H1 (cell line): Measurements from ENCODE around the gene CRADD. TPM values are rescaled to one million over a fixed set of nuclear protein-coding genes. Genes with fewer than 3 reads are reported as not detected.

Experiments
- CTCF ChIA-PET: fragments of 300-600 bp; sonication (Branson Sonifier 250); formaldehyde crosslinking; loops from one replicate; lab custom pipeline; 2021; ENCODE audit not compliant: partially characterized antibody; lab: Charles Lee
- POLR2A ChIA-PET: fragments of 300-600 bp; sonication (Branson Sonifier 250); formaldehyde crosslinking; loops from one replicate; lab custom pipeline; 2021; ENCODE audit warnings: inconsistent platforms; ENCODE audit not compliant: partially characterized antibody; lab: Charles Lee
- DNase-seq, 2 experiments: peaks; one replicate each; pipeline versions ENCODE4 v3.0.0 to v3.0.0-alpha.2; 2010 to 2022; ENCODE audit warnings: low spot score in 2 of 2, low read depth in 1 of 2, mixed read lengths in 1 of 2
- FAIRE-seq: peaks from 2 replicates; lab custom pipeline; 2011; peaks lifted over from hg19 to GRCh38; lab: Jason Lieb, UNC
- H2AFZ ChIP-seq: 2 replicates; pipeline ENCODE4 v1.8.1; 2012; ENCODE audit warnings: low read length, inconsistent platforms
- H2AK5ac ChIP-seq: 2 replicates; pipeline ENCODE4 v1.6.1; 2013; ENCODE audit warnings: low read depth, low read length
- H2BK120ac ChIP-seq: replicated peaks from 2 replicates; pipeline ENCODE3; 2013; ENCODE audit warnings: low read depth, low read length, inconsistent platforms
- H2BK12ac ChIP-seq: 2 replicates; pipeline ENCODE4 v1.6.1; 2013; ENCODE audit warnings: low read depth, low read length
- H2BK15ac ChIP-seq: 2 replicates; pipeline ENCODE4 v1.6.1; 2013; ENCODE audit warnings: low read length
- H2BK20ac ChIP-seq: 2 replicates; pipeline ENCODE4 v1.6.1; 2013; ENCODE audit warnings: low read length
- H2BK5ac ChIP-seq: 2 replicates; pipeline ENCODE4 v1.6.1; 2013; ENCODE audit warnings: low read depth, low read length
- H3K14ac ChIP-seq: 2 replicates; pipeline ENCODE4 v1.6.1; 2013; ENCODE audit warnings: inconsistent platforms; ENCODE audit not compliant: insufficient read length
- H3K18ac ChIP-seq: 2 replicates; pipeline ENCODE4 v1.6.1; 2013; ENCODE audit warnings: low read length; ENCODE audit errors: extremely low read depth
- H3K23ac ChIP-seq: 2 replicates; pipeline ENCODE4 v1.6.1; 2013; ENCODE audit warnings: inconsistent platforms; ENCODE audit not compliant: insufficient read length
- H3K23me2 ChIP-seq: 2 replicates; pipeline ENCODE4 v1.6.1; 2013; ENCODE audit warnings: low read depth, low read length
- H3K27ac ChIP-seq: 2 replicates; pipeline ENCODE4 v1.6.1; 2011; ENCODE audit warnings: low read depth, low read length, inconsistent platforms
- H3K27me3 ChIP-seq, 4 experiments: replicated peaks in 1 of 4; 1 replicate in 1 of 4; 2 replicates in 3 of 4; pipeline versions ENCODE4 v1.6.1 to v1.8.1; 2011 to 2013; ENCODE audit warnings: low read length in 3 of 4, mild to moderate bottlenecking in 3 of 4, inconsistent platforms in 2 of 4, mixed read lengths in 2 of 4, moderate library complexity in 1 of 4; ENCODE audit not compliant: control insufficient read depth in 3 of 4, insufficient read depth in 3 of 4; ENCODE audit errors: extremely low read depth in 1 of 4
- H3K36me3 ChIP-seq, 4 experiments: 2 replicates each; pipeline versions ENCODE4 v1.6.1 to v1.8.1; 2011 to 2013; ENCODE audit warnings: mild to moderate bottlenecking in 4 of 4, low read length in 3 of 4, moderate library complexity in 2 of 4, control low read depth in 1 of 4, inconsistent platforms in 1 of 4; ENCODE audit not compliant: insufficient read depth in 4 of 4, control insufficient read depth in 2 of 4
- H3K4ac ChIP-seq: replicated peaks from 2 replicates; pipeline ENCODE3; 2013; ENCODE audit warnings: low read length, low read depth, mixed read lengths, inconsistent platforms; ENCODE audit not compliant: insufficient read length
- H3K4me1 ChIP-seq, 4 experiments: replicated peaks in 1 of 4; 1 replicate in 1 of 4; 2 replicates in 3 of 4; pipeline versions ENCODE4 v1.6.1 to v1.8.1; 2011 to 2013; ENCODE audit warnings: low read length in 3 of 4, inconsistent platforms in 2 of 4, mixed read lengths in 1 of 4; ENCODE audit not compliant: insufficient read depth in 4 of 4, control insufficient read depth in 3 of 4
- H3K4me2 ChIP-seq, 2 experiments: 2 replicates each; pipeline versions ENCODE4 v1.6.1 to v1.8.1; 2011 to 2013; ENCODE audit warnings: low read depth in 2 of 2, low read length in 2 of 2, control low read depth in 1 of 2, inconsistent platforms in 1 of 2, mild to moderate bottlenecking in 1 of 2; ENCODE audit not compliant: insufficient read depth in 1 of 2
- H3K4me3 ChIP-seq, 4 experiments: fragments of 200-600, 300-600 bp in 1 of 4; sonication (generic), shearing (Covaris generic), sonication (Bioruptor Twin) in 1 of 4; 2 replicates each; pipeline versions ENCODE4 v1.5.1 to v1.8.1; 2011 to 2016; ENCODE audit warnings: low read length in 4 of 4, low read depth in 3 of 4, control low read depth in 2 of 4, inconsistent platforms in 2 of 4, mild to moderate bottlenecking in 2 of 4, mixed read lengths in 1 of 4, moderate library complexity in 1 of 4; ENCODE audit not compliant: insufficient read depth in 2 of 4; ENCODE audit errors: extremely low read depth in 1 of 4
- H3K56ac ChIP-seq: replicated peaks from 2 replicates; pipeline ENCODE3; 2013; ENCODE audit warnings: low read depth, mild to moderate bottlenecking, mixed read lengths, low read length, inconsistent platforms; ENCODE audit not compliant: insufficient read length
- H3K79me1 ChIP-seq: 2 replicates; pipeline ENCODE4 v1.6.1; 2013; ENCODE audit warnings: low read depth, low read length, control low read depth
- H3K79me2 ChIP-seq, 2 experiments: 2 replicates each; pipeline versions ENCODE4 v1.6.1 to v1.8.1; 2012 to 2013; ENCODE audit warnings: low read length in 2 of 2, mild to moderate bottlenecking in 2 of 2, inconsistent platforms in 1 of 2; ENCODE audit not compliant: insufficient read depth in 2 of 2, control insufficient read depth in 1 of 2
- H3K9ac ChIP-seq, 4 experiments: replicated peaks in 1 of 4; 1 replicate in 1 of 4; 2 replicates in 3 of 4; pipeline versions ENCODE4 v1.6.1 to v1.8.1; 2011 to 2013; ENCODE audit warnings: low read depth in 3 of 4, low read length in 3 of 4, control low read depth in 2 of 4, mild to moderate bottlenecking in 2 of 4, moderate library complexity in 2 of 4, inconsistent platforms in 1 of 4; ENCODE audit errors: extremely low read depth in 1 of 4
- H3K9me3 ChIP-seq, 2 experiments: 2 replicates each; pipeline versions ENCODE4 v1.6.1 to v1.8.1; 2012 to 2013; ENCODE audit warnings: mild to moderate bottlenecking in 2 of 2, moderate library complexity in 2 of 2, control low read depth in 1 of 2, inconsistent platforms in 1 of 2, low read depth in 1 of 2, low read length in 1 of 2, mixed read lengths in 1 of 2; ENCODE audit not compliant: insufficient read depth in 2 of 2
- H4K20me1 ChIP-seq, 2 experiments: replicated peaks in 1 of 2; 2 replicates each; pipeline versions ENCODE3 to v1.8.1; 2011 to 2013; ENCODE audit warnings: inconsistent platforms in 2 of 2, low read length in 2 of 2, mild to moderate bottlenecking in 1 of 2; ENCODE audit not compliant: insufficient read depth in 2 of 2, control insufficient read depth in 1 of 2
- H4K5ac ChIP-seq: 2 replicates; pipeline ENCODE4 v1.6.1; 2013; ENCODE audit warnings: low read length, low read depth, mixed read lengths, inconsistent platforms; ENCODE audit not compliant: insufficient read length
- H4K8ac ChIP-seq: 2 replicates; pipeline ENCODE4 v1.8.0; 2013; ENCODE audit warnings: mild to moderate bottlenecking, moderate library complexity, low read length, inconsistent platforms; ENCODE audit not compliant: insufficient read depth; ENCODE audit errors: extremely low read depth
- H4K91ac ChIP-seq: replicated peaks from 2 replicates; pipeline ENCODE3; 2013; ENCODE audit warnings: low read length, mixed read lengths, inconsistent platforms; ENCODE audit not compliant: insufficient read length
- EP300 ChIP-seq, 2 experiments: IDR thresholded peaks; 1 replicate in 1 of 2; 2 replicates in 1 of 2; pipeline ENCODE4 v1.6.1; 2011 to 2012; ENCODE audit warnings: low read depth in 2 of 2, low read length in 2 of 2, mild to moderate bottlenecking in 2 of 2, borderline replicate concordance in 1 of 2, inconsistent platforms in 1 of 2, moderate library complexity in 1 of 2
- EZH2 ChIP-seq: fragments of 200-600 bp; sonication (generic); IDR thresholded peaks from 2 replicates; pipeline ENCODE4 v1.7.1; 2012; ENCODE audit warnings: low read depth, mild to moderate bottlenecking, moderate library complexity, low read length, inconsistent platforms; ENCODE audit not compliant: severe bottlenecking
- RAD21 ChIP-seq, 2 experiments: IDR thresholded peaks in 1 of 2; conservative IDR thresholded peaks in 1 of 2; 2 replicates each; pipeline ENCODE4 v1.6.1; 2011; ENCODE audit warnings: low read depth in 2 of 2, low read length in 2 of 2, improper control_type of control experiment in 1 of 2, inconsistent platforms in 1 of 2, mild to moderate bottlenecking in 1 of 2, moderate library complexity in 1 of 2
- TBP ChIP-seq: IDR thresholded peaks from 2 replicates; pipeline ENCODE4 v1.6.1; 2011; ENCODE audit warnings: low read depth, low read length, improper control_type of control experiment
- WGBS, 2 experiments: shearing (Covaris generic) in 1 of 2; methylation state at CpG; one replicate each; pipeline versions ENCODE4 v1.1.6 to v1.1.7; 2013 to 2015; ENCODE audit warnings: low lambda C conversion rate in 2 of 2, mixed read lengths in 2 of 2, inconsistent platforms in 1 of 2, low coverage in 1 of 2, missing lambda C conversion rate in 1 of 2; ENCODE audit not compliant: insufficient replicate concordance in 2 of 2, insufficient coverage in 1 of 2, insufficient read length in 1 of 2; ENCODE audit errors: extremely low coverage in 1 of 2, missing lambda C conversion rate in 1 of 2; 5-methylcytosine and 5-hydroxymethylcytosine counted together
- polyA plus RNA-seq, 7 experiments: library from polyadenylated mRNA; depleted of rRNA in 3 of 7; stranded (reverse) in 5 of 7; unstranded in 2 of 7; fragments of >200 nt in 5 of 7; fragments of 200-250 nt in 2 of 7; gene quantifications; 1 replicate in 5 of 7; 2 replicates in 1 of 7; 4 replicates in 1 of 7; pipeline versions ENCODE4 v1.2.1 to v1.2.3, GENCODE V29; 2011 to 2013; ENCODE audit warnings: missing spikeins in 2 of 7, mixed read lengths in 2 of 7
- total RNA-seq: library from RNA; stranded (reverse); fragmentation: NEBNext Ultra II Directional; extraction: Animal tissue kit (Norgen Biotek cat#: 25700); gene quantifications from 2 replicates; pipeline ENCODE4 v1.2.1, GENCODE V29; 2021

The CRADD gene
- total and polyA plus RNA-seq, 2 of the 8 experiments (the other 6 are each of a cell fraction or from before 2014, with no cell fraction given): 8.1 to 15.4 TPM

DNA sequence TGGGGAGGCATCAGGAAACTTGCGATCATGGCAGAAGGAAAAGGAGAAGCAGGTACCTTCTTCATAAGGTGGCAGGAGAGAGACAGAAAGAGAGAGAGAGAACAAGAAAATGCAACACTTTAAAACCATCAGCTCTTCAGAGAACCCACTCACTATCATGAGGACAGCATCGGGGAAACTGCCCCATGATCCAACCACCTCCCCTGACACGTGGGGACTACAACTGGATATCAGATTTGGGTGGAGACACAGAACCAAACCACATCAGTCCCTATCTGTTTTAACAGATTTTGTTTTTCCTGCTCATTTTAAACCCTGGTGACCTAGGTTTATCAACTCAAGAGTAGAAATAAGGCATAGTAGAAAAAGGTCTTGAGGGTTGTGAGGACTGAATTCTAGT lies 261.1 kb downstream of the CRADD start:
- 93% methylated on average over 3 of the region's 3 CpGs; no CpG with 5 or more reads in 1 of the 2 experiments for WGBS, 2 experiments

More for the DNA sequence above, 261.1 kb downstream of the CRADD start:
- no peaks in the 10 kb centered on the region for H3K36me3 ChIP-seq
- peaks cover 7 to 13% of the 10 kb centered on the region in 2 experiments; a peak in 3 of 4 replicates for H3K9me3 ChIP-seq
- no peaks in the 10 kb centered on the region for H3K23me2 ChIP-seq
- no peak overlapping the region for H3K4me2 ChIP-seq
- no peak overlapping the region for H3K18ac ChIP-seq
- no peaks in the 10 kb centered on the region for H3K79me1 ChIP-seq
- no peak for FAIRE-seq
- no peak overlapping the region for H2BK5ac ChIP-seq
- ChIA-PET POLR2A (no interaction called here), CTCF (no interaction called here)
- H4K20me1 ChIP-seq: no peaks in the 10 kb centered on the region
- no peak overlapping the region for H2BK20ac ChIP-seq
- H2BK15ac ChIP-seq: no peak overlapping the region
- H3K4ac ChIP-seq: no peak overlapping the region
- H3K9ac ChIP-seq: no peak overlapping the region
- no peak overlapping the region for H3K23ac ChIP-seq
- H3K27ac ChIP-seq: no peak overlapping the region
- H3K4me1 ChIP-seq: no peaks in the 10 kb centered on the region
- no peaks in the 10 kb centered on the region for H3K27me3 ChIP-seq
- H2BK120ac ChIP-seq: no peak overlapping the region
- no peak for TF ChIP-seq TBP
- TF ChIP-seq EZH2: no peak
- TF ChIP-seq EP300 (IDR thresholded peaks at IDR 0.05; ENCODE audit: borderline replicate concordance in 1 of 2, low read depth in 2 of 2, low read length in 2 of 2): no peak
- TF ChIP-seq RAD21 (IDR thresholded peaks at IDR 0.05 in 1 of 2, conservative IDR thresholded peaks at IDR 0.05 in 1 of 2; ENCODE audit: low read depth in 2 of 2, low read length in 2 of 2): no peak
- H4K5ac ChIP-seq: no peak overlapping the region
- DNase-seq: no peak
- H3K4me3 ChIP-seq: no peak overlapping the region
- H2AFZ ChIP-seq: no peak overlapping the region
- H4K91ac ChIP-seq: no peak overlapping the region
- no peak overlapping the region for H3K56ac ChIP-seq
- H3K79me2 ChIP-seq: no peaks in the 10 kb centered on the region
- no peak overlapping the region for H2AK5ac ChIP-seq
- no peak overlapping the region for H3K14ac ChIP-seq
- H4K8ac ChIP-seq: no peak overlapping the region
- no peak overlapping the region for H2BK12ac ChIP-seq
